ENCODE measurements around the gene EPHX1.

DNA sequence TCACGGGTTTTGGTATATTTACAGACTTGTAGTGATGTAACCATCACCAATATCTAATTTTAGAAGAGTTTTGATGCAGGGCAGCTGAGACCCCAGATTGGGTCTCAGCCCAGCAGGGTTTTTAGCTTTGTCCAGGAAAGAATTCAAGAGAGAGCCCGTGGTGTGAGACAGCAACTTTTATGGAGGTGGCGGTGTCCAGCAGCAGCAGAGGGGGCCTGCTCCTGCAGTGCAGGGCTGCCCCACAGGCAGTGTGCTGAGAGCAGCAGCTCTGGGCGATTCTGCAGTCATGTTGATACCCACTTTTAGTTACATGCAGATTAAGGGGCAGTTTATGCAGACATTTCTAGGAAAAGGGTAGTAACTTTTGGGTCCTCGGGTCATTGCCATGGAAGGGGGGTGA, 1.8 kb upstream of the EPHX1 start:
- TF ChIP-seq, protein P1, sequence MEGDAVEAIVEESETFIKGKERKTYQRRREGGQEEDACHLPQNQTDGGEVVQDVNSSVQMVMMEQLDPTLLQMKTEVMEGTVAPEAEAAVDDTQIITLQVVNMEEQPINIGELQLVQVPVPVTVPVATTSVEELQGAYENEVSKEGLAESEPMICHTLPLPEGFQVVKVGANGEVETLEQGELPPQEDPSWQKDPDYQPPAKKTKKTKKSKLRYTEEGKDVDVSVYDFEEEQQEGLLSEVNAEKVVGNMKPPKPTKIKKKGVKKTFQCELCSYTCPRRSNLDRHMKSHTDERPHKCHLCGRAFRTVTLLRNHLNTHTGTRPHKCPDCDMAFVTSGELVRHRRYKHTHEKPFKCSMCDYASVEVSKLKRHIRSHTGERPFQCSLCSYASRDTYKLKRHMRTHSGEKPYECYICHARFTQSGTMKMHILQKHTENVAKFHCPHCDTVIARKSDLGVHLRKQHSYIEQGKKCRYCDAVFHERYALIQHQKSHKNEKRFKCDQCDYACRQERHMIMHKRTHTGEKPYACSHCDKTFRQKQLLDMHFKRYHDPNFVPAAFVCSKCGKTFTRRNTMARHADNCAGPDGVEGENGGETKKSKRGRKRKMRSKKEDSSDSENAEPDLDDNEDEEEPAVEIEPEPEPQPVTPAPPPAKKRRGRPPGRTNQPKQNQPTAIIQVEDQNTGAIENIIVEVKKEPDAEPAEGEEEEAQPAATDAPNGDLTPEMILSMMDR (IDR thresholded peaks at IDR 0.05), result no peak
- no peak for TF ChIP-seq ZFX (IDR thresholded peaks at IDR 0.05; ENCODE audit: borderline replicate concordance)
